HG03103 (cell line): ENCODE data around the gene RGPD3.
"Not testable (repeated sequence)": the region's sequence is repeated elsewhere in the genome, so short reads cannot be mapped to it uniquely, and the experiment has no call there.

Experiments used
- ATAC-seq: cut with Tn5 transposase; IDR thresholded peaks from one replicate; pipeline ENCODE4 v1.9.1; 2021; ENCODE audit warnings: low read depth; ENCODE audit not compliant: unreplicated experiment

RGPD3 gene

GRCh38 chr2:106468107-106468506 is at the start of gene RGPD3:
Gene RGPD3, minus strand, starts transcription at chr2:106468413. Its CDS starts 125 bp downstream, at chr2:106468288.
- not testable (repeated sequence) for ATAC-seq

- ATAC-seq: no peak
Observed at GRCh38 chr2:106517329-106517728, 49.1 kb upstream of the RGPD3 start.

GRCh38 chr2:106516864-106517263 is 48.7 kb upstream of the RGPD3 start:
- no peak for ATAC-seq

GRCh38 chr2:106516436-106516835 is 48.2 kb upstream of the RGPD3 start:
- ATAC-seq: no peak

GRCh38 chr2:106514827-106515226 is 46.6 kb upstream of the RGPD3 start:
- not testable (repeated sequence) for ATAC-seq

GRCh38 chr2:106513391-106513790 is 45.2 kb upstream of the RGPD3 start:
- not testable (repeated sequence) for ATAC-seq

GRCh38 chr2:106511934-106512333 is 43.7 kb upstream of the RGPD3 start:
- not testable (repeated sequence) for ATAC-seq

GRCh38 chr2:106511476-106511901 is 43.3 kb upstream of the RGPD3 start:
- not testable (repeated sequence) for ATAC-seq

- ATAC-seq: not testable (repeated sequence)
Observed at GRCh38 chr2:106510791-106511190, 42.6 kb upstream of the RGPD3 start.

- ATAC-seq: not testable (repeated sequence)
Observed at GRCh38 chr2:106509374-106509770, 41.2 kb upstream of the RGPD3 start.

- not testable (repeated sequence) for ATAC-seq
Observed at GRCh38 chr2:106508660-106509373, 40.6 kb upstream of the RGPD3 start.

GRCh38 chr2:106506002-106506687 is 37.9 kb upstream of the RGPD3 start:
- ATAC-seq: not testable (repeated sequence)

- not testable (repeated sequence) for ATAC-seq
Observed at GRCh38 chr2:106504787-106505186, 36.6 kb upstream of the RGPD3 start.

GRCh38 chr2:106504192-106504591 is 36.0 kb upstream of the RGPD3 start:
- not testable (repeated sequence) for ATAC-seq

- ATAC-seq: not testable (repeated sequence)
Observed at GRCh38 chr2:106502351-106502750, 34.1 kb upstream of the RGPD3 start.

GRCh38 chr2:106500350-106500749 is 32.1 kb upstream of the RGPD3 start:
- ATAC-seq: not testable (repeated sequence)

- not testable (repeated sequence) for ATAC-seq
Observed at GRCh38 chr2:106498549-106498948, 30.3 kb upstream of the RGPD3 start.

GRCh38 chr2:106492913-106493312 is 24.7 kb upstream of the RGPD3 start:
- ATAC-seq: not testable (repeated sequence)

GRCh38 chr2:106492399-106492798 is 24.2 kb upstream of the RGPD3 start:
- ATAC-seq: not testable (repeated sequence)

- ATAC-seq: not testable (repeated sequence)
Observed at GRCh38 chr2:106489701-106490100, 21.5 kb upstream of the RGPD3 start.

- ATAC-seq: not testable (repeated sequence)
Observed at GRCh38 chr2:106487386-106488191, 19.4 kb upstream of the RGPD3 start.
